GM12864 (cell line): ENCODE results near the gene FBF1.
A peak's percentile ranks its signal among the peaks of the same experiment; 100 is the strongest.

Source experiments
- DNase-seq: peaks from one replicate; pipeline ENCODE4 v3.0.0-alpha.2; 2011; ENCODE audit warnings: low read depth
- H3K4me3 ChIP-seq: 2 replicates; pipeline ENCODE4 v1.5.1; 2011; ENCODE audit warnings: mild to moderate bottlenecking, low read depth, low read length, control low read depth
- CTCF ChIP-seq: IDR thresholded peaks from 2 replicates; pipeline ENCODE4 v1.5.1; 2011; ENCODE audit warnings: low read depth, mild to moderate bottlenecking, moderate library complexity, low read length, control low read depth, inconsistent platforms; ENCODE audit errors: missing control alignments

FBF1 gene

DNA sequence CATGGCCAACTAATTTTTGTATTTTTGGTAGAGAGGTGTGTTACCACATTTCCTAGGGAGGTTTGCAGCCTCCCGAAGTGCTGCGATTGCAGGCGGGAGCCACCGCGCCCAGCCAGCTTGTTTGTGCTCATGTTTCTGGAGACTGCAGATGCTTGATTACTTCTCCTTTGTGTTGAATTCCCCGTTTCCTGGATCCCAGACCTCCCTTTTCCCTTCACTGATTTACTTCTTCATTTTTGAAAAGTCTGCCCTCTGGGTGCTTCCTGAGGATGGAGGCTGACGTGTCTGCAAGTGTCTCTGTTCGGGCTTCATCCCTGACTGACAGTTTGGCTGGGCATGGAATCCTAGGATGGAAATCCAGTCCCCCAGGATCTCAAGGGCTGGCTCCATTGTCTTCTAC lies 55.4 kb downstream of the FBF1 start:
- TF ChIP-seq CTCF = no peak
- no peak for DNase-seq
- no peak overlapping the region for H3K4me3 ChIP-seq

GRCh38 chr17:75881678-75882454 lies 59.0 kb downstream of the FBF1 start:
- no peak for DNase-seq
- no peak overlapping the region for H3K4me3 ChIP-seq
- no peak for TF ChIP-seq CTCF

DNA sequence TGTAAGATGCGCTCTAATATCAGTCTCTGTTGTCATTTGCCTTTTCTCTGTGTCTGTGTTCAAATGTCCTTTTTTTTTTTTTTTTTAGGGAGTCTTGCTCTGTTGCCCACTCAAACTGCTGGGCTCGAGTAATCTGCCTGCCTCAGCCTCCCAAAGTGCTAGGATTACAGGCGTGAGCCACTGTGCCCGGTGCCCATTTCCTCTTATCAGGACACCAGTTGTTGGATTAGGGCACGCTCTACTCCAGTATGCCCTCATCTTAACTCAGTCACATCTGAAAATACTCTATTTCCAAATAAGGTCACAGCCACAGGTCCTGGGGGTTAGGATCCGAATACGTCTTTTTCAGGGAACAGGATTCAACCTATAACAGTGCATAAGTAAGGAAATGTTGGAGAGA lies 60.6 kb downstream of the FBF1 start:
- H3K4me3 ChIP-seq = no peak overlapping the region
- TF ChIP-seq CTCF = no peak
- DNase-seq = no peak

DNA sequence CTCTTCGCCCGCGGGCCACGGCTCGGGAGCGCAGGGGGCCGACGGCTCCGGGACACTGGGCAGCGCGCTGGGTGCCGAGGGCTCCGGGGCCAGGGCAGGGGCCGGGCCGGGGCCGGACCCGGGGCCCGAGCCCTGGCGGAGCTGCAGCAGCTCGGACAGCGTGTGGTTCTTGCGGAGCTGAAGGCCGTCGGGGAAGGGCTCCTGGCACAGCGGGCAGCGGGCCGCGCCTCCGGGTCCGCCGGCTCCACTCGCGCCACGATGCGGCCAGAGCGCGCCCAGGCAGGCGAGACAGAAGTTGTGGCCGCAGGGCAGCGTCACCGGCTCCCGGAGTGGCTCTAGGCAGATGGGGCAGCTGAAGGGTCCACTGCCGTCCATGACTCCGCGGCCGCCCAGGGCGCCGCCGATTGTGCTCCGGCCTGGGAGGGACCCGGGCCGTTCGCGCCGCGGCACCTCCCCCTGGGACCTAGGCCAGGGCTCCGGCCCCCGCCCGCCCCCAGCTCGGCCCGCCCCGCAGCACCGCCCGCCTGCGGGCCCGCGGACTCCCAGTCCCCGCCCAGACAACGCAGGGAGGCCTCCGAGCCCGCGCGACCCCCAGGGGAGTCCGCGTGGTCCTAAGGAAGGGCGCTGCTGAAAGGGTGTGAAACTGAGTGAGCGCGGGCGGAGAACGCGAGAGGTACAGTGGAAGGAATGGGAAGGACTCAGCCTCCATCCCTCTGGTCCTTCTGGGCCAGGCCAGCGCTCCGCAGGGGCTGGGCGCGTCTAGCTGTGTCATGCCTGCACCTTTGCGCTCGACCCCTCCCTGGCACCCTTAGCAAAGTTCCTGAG lies 62.5 kb downstream of the FBF1 start, which contains the start of gene TRIM47:
Gene TRIM47 (minus strand): TSS at position 408 of the 825 bp plus-strand sequence. CDS start 33 bp downstream, at position 375.
- DNase-seq = no peak
- peak within 1 kb of the TSS; percentile 50 for H3K4me3 ChIP-seq
- no peak for TF ChIP-seq CTCF

- H3K4me3 ChIP-seq = peak overlapping the region; percentile 50
- no peak for DNase-seq
- TF ChIP-seq CTCF = peak; percentile 47
Observed at GRCh38 chr17:75877752-75878173, 63.1 kb downstream of the FBF1 start.

- DNase-seq = no peak
- H3K4me3 ChIP-seq = peak overlapping the region; percentile 50
- no peak for TF ChIP-seq CTCF
Observed at GRCh38 chr17:75876938-75877751, 63.7 kb downstream of the FBF1 start.
